Mammary epithelial cell (primary cell): Measurements from ENCODE around the gene GPRIN3.

Experiments used
- CTCF ChIP-seq, 2 donors: IDR thresholded peaks in 1 of 2; conservative IDR thresholded peaks in 1 of 2; 2 replicates each; pipeline ENCODE4 v1.5.1; 2011 to 2012; ENCODE audit warnings: inconsistent platforms in 2 of 2, low read length in 2 of 2, mild to moderate bottlenecking in 2 of 2, control low read depth in 1 of 2, low read depth in 1 of 2; ENCODE audit not compliant: insufficient read depth in 1 of 2; ENCODE audit errors: extremely low read depth in 1 of 2
- EZH2 ChIP-seq: IDR thresholded peaks from 2 replicates; pipeline ENCODE4 v1.6.1; 2012; ENCODE audit warnings: low read length, inconsistent platforms, borderline replicate concordance

- TF ChIP-seq CTCF (conservative IDR thresholded peaks at IDR 0.05 in 1 of 2, IDR thresholded peaks at IDR 0.05 in 1 of 2; ENCODE audit: extremely low read depth in 1 of 2, insufficient read depth in 1 of 2, low read depth in 1 of 2, low read length in 2 of 2) (no peak), EZH2 (no peak)
Measured at GRCh38 chr4:89295415-89295927, 12.1 kb downstream of the GPRIN3 start.
